Measurements from ENCODE around the gene PLCB3. TPM values are rescaled to one million over a fixed set of nuclear protein-coding genes. Genes with fewer than 3 reads are reported as not detected.

The PLCB3 gene
- total and polyA plus RNA-seq, 10 of the 15 experiments (the other 5 are each of a cell fraction or from before 2014, with no cell fraction given): 0.03 to 10.3 (median 3.3) TPM

- TF ChIP-seq KAT2A (conservative IDR thresholded peaks at IDR 0.05; ENCODE audit: control insufficient read depth, low read depth, low read length): no peak
- TF ChIP-seq PAX8 (IDR thresholded peaks at IDR 0.05): no peak
- no peak for TF ChIP-seq BCL11A (IDR thresholded peaks at IDR 0.05; ENCODE audit: low read depth, low read length)
- no peak for TF ChIP-seq FOXK2 (IDR thresholded peaks at IDR 0.05)
- TF ChIP-seq MTA3 (IDR thresholded peaks at IDR 0.05; ENCODE audit: borderline replicate concordance, low read length): no peak
- TF ChIP-seq ZNF592 (IDR thresholded peaks at IDR 0.05): no peak
- no peak for TF ChIP-seq BHLHE40 (IDR thresholded peaks at IDR 0.05; ENCODE audit: borderline replicate concordance in 1 of 2, low read depth in 2 of 2, low read length in 1 of 2)
- TF ChIP-seq MEF2A (IDR thresholded peaks at IDR 0.05; ENCODE audit: insufficient read depth, low read depth, low read length): no peak
- no peak for TF ChIP-seq TAF1 (IDR thresholded peaks at IDR 0.05; ENCODE audit: borderline replicate concordance, low read depth, low read length)
- no peak for TF ChIP-seq MAX (IDR thresholded peaks at IDR 0.05; ENCODE audit: low read depth, low read length)
- TF ChIP-seq IRF4 (IDR thresholded peaks at IDR 0.05; ENCODE audit: low read depth, low read length): no peak
- TF ChIP-seq BCL3 (IDR thresholded peaks at IDR 0.05; ENCODE audit: borderline replicate concordance, insufficient read depth, low read depth, low read length, poor library complexity, severe bottlenecking): no peak
- no peak for TF ChIP-seq RB1 (IDR thresholded peaks at IDR 0.05; ENCODE audit: borderline replicate concordance)
- TF ChIP-seq RUNX3 (IDR thresholded peaks at IDR 0.05; ENCODE audit: low read length): no peak
- no peak for TF ChIP-seq RAD51 (IDR thresholded peaks at IDR 0.05)
- whole genome bisulfite sequencing (ENCODE audit: insufficient coverage, insufficient replicate concordance, low lambda C conversion rate, missing lambda C conversion rate): 86% methylated on average over 24 of the region's 24 CpGs
- Histone ChIP-seq H3K36me3 (ENCODE audit: control insufficient read depth in 2 of 2, insufficient read depth in 2 of 2, low read length in 1 of 2) (peaks cover 12 to 22% of the 10 kb centered on the region in 2 experiments; a peak in 3 of 4 replicates), H3K4me2 (ENCODE audit: control insufficient read depth, insufficient read depth) (no peak overlapping the region), H3K9ac (ENCODE audit: control insufficient read depth, insufficient read depth, low read length) (no peak overlapping the region), H3K27ac (ENCODE audit: control insufficient read depth, insufficient read depth) (no peak overlapping the region), H3K9me3 (replicated peaks; ENCODE audit: control insufficient read depth, insufficient read depth, low read length) (no peaks in the 10 kb centered on the region), H3K4me3 (no peak overlapping the region), H4K20me1 (ENCODE audit: control insufficient read depth, insufficient read depth) (no peaks in the 10 kb centered on the region), H2AFZ (ENCODE audit: control insufficient read depth, low read depth, low read length) (no peak overlapping the region), H3K79me2 (ENCODE audit: control insufficient read depth, insufficient read depth, low read length) (peaks cover 38% of the 10 kb centered on the region), H3K4me1 (ENCODE audit: control insufficient read depth, insufficient read depth, low read length) (peaks cover 13% of the 10 kb centered on the region), H3K27me3 (replicated peaks in 1 of 2; ENCODE audit: control insufficient read depth in 2 of 2, insufficient read depth in 2 of 2, low read length in 1 of 2) (no peaks in the 10 kb centered on the region)
- no peak for ATAC-seq
- CTCF ChIA-PET: no interaction called here
- in situ Hi-C loops (cut with MboI): no loop called here
- no peak for DNase-seq (ENCODE audit: low read depth, low spot score)
- BruUV-seq (replicated peaks): no TSS peak
- FAIRE-seq: no peak
- SMC1A ChIA-PET (ENCODE audit: uncharacterized antibody, unreplicated experiment): no interaction called here
- intact Hi-C loops (cut with micrococcal nuclease; ENCODE audit: unreplicated experiment): no loop called here
- POLR2A ChIA-PET: interaction anchor here (0.9 to 1.7 kb wide), 6 partner anchors 9 to 34 kb away, joined by 3 to 9 read pairs (median 4); partner anchors contain the start of genes NUDT22 and TRPT1
- RAD21 ChIA-PET (ENCODE audit: unreplicated experiment): no interaction called here
Observed at GRCh38 chr11:64210301-64211020, 40.9 kb upstream of the PLCB3 start.
